ENCODE results near the gene NR1D1. TPM values are rescaled to one million over a fixed set of nuclear protein-coding genes. Genes with fewer than 3 reads are reported as not detected.
A peak's percentile ranks its signal among the peaks of the same experiment; 100 is the strongest.

Gene NR1D1
- total RNA-seq, 2 donors from 2014 or later, result 10.3 to 29.1 TPM

DNA sequence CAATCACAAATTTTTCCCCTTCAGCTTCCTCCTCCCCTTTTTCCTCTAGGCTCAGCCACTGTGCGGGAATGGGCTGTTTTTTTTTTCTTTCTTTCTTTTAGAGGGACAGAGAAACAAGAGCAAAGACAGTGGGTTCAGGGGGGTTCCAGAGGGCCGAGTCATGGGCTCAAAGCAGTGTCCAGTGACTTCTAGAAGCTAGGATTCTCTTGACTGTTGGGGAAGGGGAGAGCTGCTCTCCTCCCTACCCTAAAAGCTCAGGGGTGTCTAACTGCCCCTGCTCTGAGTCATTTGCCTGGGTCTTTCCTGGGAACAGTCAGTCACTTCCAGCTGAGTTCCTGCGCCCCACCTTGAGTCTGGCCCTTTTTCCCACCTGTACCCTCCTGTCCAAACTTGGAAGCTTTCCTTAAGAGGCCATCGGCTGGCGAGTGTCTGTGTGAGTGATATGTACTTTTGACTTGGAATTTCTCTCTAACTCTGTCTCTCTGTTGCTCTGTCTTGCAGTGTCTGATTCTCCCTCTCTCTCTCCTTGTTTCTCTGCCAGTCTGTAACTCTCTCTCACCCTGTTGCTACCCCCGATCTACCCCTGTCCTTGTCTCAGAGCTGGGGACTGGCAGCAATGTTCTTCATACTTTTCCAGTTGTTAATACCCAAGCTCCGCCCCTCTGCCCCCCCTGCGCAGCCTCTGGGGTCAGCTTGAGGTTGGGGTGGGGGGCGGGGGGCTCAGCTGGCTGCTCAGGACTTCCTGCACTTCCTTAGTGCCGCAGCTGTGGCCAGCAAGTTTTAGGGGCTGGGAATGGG is 35.2 kb downstream of the NR1D1 start:
- TF ChIP-seq, protein P1, sequence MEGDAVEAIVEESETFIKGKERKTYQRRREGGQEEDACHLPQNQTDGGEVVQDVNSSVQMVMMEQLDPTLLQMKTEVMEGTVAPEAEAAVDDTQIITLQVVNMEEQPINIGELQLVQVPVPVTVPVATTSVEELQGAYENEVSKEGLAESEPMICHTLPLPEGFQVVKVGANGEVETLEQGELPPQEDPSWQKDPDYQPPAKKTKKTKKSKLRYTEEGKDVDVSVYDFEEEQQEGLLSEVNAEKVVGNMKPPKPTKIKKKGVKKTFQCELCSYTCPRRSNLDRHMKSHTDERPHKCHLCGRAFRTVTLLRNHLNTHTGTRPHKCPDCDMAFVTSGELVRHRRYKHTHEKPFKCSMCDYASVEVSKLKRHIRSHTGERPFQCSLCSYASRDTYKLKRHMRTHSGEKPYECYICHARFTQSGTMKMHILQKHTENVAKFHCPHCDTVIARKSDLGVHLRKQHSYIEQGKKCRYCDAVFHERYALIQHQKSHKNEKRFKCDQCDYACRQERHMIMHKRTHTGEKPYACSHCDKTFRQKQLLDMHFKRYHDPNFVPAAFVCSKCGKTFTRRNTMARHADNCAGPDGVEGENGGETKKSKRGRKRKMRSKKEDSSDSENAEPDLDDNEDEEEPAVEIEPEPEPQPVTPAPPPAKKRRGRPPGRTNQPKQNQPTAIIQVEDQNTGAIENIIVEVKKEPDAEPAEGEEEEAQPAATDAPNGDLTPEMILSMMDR (IDR thresholded peaks at IDR 0.05), result no peak
- DNase-seq (ENCODE audit: low spot score) (no peak), ATAC-seq (ENCODE audit: insufficient number of reproducible peaks, low FRiP score, low read depth) (no peak)
- peak overlapping the region; percentile 100 for H3K4me3 ChIP-seq
- peaks cover 47 to 66% of the 10 kb centered on the region in 2 donors for H3K4me1 ChIP-seq (ENCODE audit: control insufficient read depth in 1 of 2, low read depth in 2 of 2)
- no peaks in the 10 kb centered on the region for H3K36me3 ChIP-seq
- no peaks in the 10 kb centered on the region for H3K27me3 ChIP-seq (replicated peaks; ENCODE audit: insufficient read depth)
- peak overlapping the region; percentile 63 to 95 for H3K27ac ChIP-seq
- H3K9me3 ChIP-seq, result no peaks in the 10 kb centered on the region

DNA sequence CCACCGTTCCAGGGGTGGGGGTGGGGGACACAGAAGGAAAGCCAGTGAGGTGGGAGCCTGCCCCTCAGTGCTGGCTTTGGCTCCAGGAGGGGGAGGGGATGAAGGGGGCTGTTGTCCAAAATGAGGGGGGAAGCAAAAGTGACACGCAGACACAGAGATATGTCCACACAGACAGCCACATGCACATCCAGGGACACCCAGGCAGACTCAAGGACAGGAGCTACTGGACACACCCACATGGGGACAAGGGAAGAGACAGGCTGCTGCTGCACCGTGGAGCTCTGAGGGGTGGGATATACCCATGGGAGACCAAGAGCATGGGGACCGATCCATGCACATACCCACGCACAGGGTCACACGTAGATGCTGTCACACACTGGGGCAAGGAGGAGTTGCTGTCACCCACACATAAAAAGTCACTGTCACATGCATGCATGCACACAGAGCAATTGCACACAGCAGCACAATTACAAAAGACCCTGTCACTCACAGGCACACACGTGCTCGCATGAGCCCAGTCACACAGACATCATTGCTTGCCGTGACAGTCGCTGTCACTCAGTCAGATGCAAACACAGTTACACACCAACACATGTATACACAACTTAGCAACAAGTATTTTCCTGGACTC is 36.4 kb downstream of the NR1D1 start:
- Histone ChIP-seq H3K36me3 (no peaks in the 10 kb centered on the region), H3K4me3 (peak overlapping the region; percentile 100), H3K27ac (peak overlapping the region; percentile 92 to 95), H3K4me1 (ENCODE audit: control insufficient read depth in 1 of 2, low read depth in 2 of 2) (peaks cover 36 to 55% of the 10 kb centered on the region in 2 donors), H3K27me3 (replicated peaks; ENCODE audit: insufficient read depth) (no peaks in the 10 kb centered on the region), H3K9me3 (no peaks in the 10 kb centered on the region)
- TF ChIP-seq, protein P1 (IDR thresholded peaks at IDR 0.05), result no peak
- ATAC-seq (ENCODE audit: insufficient number of reproducible peaks, low FRiP score, low read depth) (no peak), DNase-seq (ENCODE audit: low spot score) (no peak)

DNA sequence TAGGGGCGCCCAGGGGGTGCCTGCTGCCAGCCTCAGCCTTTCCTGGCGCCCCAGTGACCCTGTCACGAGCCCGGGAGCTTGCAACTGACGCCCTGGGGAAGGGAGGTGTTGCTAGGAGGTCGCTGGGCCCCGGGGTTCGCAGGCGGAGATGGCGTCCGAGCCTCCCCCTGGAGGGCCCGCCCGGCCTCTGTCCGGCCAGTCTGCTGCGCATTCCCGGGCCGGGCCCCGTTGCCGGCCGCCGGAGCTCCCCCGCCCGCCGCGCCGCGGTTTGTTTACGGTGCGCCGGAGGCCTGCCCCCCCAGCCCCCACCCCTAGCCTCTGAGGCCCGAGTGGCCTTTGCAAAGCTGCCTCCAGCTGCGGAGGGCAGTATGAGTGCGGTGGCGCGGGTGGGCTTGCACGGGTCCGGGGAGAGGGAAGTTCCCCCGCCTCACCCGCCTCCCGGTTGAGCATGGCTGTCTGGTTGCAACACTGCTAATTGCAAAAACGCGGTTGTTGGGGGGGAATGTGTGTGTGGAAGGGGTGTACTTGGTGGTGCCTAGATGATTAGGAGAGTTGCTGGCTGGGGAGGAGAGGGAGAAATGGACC is 37.1 kb downstream of the NR1D1 start:
- H3K4me1 ChIP-seq (ENCODE audit: control insufficient read depth in 1 of 2, low read depth in 2 of 2), result peaks cover 33 to 53% of the 10 kb centered on the region in 2 donors
- no peak for ATAC-seq (ENCODE audit: insufficient number of reproducible peaks, low FRiP score, low read depth)
- peak overlapping the region; percentile 100 for H3K4me3 ChIP-seq

DNA sequence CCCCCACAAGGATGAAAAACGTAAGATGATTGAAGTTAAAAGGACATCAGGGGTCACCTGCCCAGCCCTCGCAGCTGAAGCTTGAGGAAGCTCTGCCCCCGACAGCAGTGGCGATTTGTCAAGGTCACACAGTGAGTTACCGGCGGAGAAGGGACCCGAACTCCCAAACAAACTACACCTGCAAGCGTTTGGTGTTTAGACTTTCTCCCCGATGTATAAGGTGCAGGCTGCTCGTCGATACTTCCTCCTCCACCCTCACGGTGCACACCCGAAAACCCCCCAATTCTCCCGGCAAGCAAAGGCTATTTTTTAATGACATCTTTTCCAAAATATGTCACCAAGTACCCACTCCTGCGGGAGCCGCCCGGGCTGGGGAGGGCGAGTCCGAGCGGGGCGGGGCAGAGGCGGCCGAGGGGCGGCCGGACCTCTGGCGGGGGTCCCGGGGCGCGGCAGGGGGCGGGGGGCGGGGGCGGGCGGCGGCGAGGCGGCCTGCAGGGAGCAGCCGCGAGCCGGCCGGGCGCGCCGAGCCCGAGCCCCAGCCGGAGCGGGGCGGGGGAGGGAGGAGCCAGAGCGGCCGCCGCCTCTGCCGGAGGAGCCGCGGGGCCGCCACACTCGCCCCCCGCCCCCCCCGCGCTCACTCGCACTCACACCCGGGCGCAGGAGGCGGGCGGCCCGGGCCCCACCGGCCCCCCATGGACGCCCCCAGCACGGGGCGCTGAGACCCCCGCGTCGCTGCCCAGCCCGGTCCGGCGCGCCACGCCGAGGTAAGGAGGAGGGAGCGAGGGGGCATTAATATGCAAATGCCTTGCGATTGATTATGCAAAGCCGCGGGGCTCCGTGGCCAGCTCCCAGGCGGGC is 37.8 kb downstream of the NR1D1 start, which contains the start of gene THRA:
TSS of gene THRA (plus strand) at position 637 of the 858 bp plus-strand sequence. CDS start 11,524 bp downstream, outside the sequence.
- H3K4me1 ChIP-seq (ENCODE audit: control insufficient read depth in 1 of 2, low read depth in 2 of 2), result peaks cover 27 to 52% of the 10 kb centered on the region in 2 donors
- DNase-seq (ENCODE audit: low spot score), result no peak
- TF ChIP-seq, protein P1 (IDR thresholded peaks at IDR 0.05), result no peak

More for the DNA sequence above, 37.1 kb downstream of the NR1D1 start:
- Histone ChIP-seq H3K36me3 (no peaks in the 10 kb centered on the region), H3K27me3 (replicated peaks; ENCODE audit: insufficient read depth) (no peaks in the 10 kb centered on the region), H3K9me3 (no peaks in the 10 kb centered on the region), H3K27ac (peak overlapping the region; percentile 92 to 95)
- no peak for DNase-seq (ENCODE audit: low spot score)
- TF ChIP-seq, protein P1 (IDR thresholded peaks at IDR 0.05), result no peak

More for the DNA sequence above, 37.8 kb downstream of the NR1D1 start, which contains the start of gene THRA:
- ATAC-seq (ENCODE audit: insufficient number of reproducible peaks, low FRiP score, low read depth), result peak; percentile 19
- peak within 1 kb of the TSS; percentile 92 to 95 for H3K27ac ChIP-seq
- no peaks in the 10 kb centered on the region for H3K27me3 ChIP-seq (replicated peaks; ENCODE audit: insufficient read depth)
- H3K36me3 ChIP-seq, result no peaks in the 10 kb centered on the region
- no peaks in the 10 kb centered on the region for H3K9me3 ChIP-seq
- peak within 1 kb of the TSS; percentile 100 for H3K4me3 ChIP-seq

Data from thoracic aorta (tissue), 2 donors.